Activated CD8-positive, alpha-beta memory T cell treated with anti-CD3 and anti-CD28 coated beads for 1 hour (primary cell): ENCODE data around the gene KCTD19.

ENCODE experiments used
- DNase-seq, 2 donors: peaks; one replicate each; pipeline ENCODE4 v3.0.0-alpha.2; 2020; ENCODE audit warnings: low read depth in 1 of 2; ENCODE audit errors: extremely low read depth in 1 of 2

The KCTD19 gene

DNA sequence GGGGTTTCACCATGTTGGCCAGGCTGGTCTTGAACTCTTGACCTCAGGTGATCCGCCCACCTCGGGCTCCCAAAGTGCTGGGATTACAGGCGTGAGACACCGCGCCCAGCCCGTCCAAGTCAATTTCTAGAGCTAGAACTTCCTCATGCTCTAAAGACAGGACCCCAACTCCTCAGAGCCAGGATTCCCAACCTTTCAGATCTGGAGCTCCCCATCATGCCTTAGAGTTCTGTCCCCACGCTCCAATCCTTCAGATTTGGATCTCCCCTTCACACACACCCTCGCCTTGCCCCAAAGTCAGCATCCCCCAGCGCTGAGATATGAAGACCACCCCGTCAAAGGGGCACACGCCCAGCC, 448 bp downstream of the KCTD19 start:
- DNase-seq: no peak

DNA sequence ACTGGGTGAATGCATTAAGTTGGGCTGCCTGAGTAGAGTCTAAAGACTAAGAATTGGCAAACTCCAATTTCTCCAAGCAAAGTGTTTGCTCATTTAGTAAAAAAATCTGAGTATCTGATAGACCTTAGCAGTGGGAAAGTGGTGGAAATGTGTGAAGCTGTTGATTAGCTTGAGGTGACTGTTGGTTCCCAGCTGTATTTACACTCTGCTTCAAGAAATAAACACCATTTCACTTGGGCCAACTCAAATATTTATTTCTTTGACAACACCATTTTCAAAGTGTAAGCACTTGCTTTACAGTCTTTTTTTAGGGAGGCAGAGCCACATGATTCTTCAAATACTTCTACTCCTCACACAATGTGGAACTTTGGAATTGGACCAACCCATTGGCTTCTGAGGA, 8.7 kb downstream of the KCTD19 start:
- DNase-seq: no peak

DNA sequence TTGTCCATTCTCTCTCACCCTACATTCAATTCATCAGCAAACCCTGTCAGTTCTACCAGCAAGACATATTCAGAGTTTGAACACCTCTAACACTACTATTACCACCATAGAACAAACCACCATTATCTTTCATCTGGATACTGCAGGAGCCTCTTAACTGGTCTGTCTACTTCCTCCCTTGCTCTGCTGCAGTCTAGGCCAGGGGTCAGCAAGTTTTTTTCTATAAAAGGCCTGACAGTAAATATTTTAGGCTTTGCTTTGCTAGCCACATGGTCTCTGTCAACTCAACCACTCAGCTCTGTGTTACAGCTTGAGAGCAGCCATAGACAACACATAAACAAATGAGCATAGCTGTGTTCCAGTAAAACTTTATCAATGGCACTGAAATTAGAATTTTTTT, 13.8 kb downstream of the KCTD19 start:
- no peak for DNase-seq

GRCh38 chr16:67311607-67312488, 14.7 kb downstream of the KCTD19 start:
- DNase-seq: no peak

DNA sequence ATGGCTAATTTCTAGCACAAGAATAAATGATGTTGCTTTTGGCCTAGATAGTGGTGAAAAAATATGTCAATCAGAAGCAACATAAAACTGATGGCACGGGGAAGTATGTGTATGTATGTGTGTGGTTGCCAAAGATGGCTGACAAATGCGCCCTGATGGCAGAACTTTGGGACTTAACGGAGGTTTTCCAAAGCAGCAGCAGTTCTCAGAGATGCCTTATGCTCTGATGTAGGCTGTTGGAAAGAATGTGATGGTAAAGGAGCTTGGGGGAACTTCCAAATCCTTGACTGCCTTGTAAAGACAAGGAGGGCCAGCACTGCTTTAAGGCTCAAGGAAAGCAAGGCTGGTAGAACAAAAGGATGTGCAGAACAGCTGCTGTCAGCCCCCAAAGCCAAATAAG, 16.0 kb downstream of the KCTD19 start:
- DNase-seq: no peak

DNA sequence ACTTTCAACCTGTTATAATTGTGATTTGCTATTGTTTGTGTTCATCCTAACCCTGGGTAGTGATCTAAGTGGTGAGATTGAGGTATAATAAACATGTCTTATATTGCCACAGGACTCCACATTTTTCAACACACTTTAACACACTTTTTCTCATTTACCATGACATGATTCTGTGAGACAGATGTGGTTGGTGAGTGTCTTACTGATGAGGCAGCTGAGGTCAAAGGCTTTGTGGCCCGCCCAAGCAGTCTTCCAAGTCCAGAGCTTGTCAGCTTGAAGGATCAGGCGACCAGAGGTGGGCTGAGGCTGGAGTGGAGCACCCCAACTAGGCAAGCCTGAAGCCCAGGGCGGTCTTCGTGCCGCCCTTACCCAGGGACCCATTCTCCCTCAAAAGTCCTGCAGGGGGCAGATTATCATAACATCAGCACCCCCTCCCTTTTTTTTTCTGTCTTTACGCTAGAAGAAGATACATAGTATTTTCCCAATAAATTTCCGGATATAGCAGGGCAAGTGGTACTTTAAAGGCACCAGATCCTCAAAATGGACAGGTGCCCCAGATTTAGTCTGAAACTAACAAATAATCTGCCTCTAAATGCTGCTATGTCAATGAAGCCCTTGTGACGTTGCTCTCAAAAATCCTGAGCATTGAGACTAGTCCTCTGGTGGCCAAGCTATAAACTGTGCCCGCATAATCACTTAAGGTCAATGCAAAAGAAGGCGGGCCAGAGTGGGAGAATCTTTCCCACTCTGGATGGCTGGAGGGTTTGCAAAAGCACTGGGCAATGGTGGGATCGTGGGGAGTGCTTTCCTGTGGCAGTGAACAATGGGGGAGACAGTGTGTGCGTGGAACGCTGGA, 21.1 kb downstream of the KCTD19 start:
- no peak for DNase-seq

DNA sequence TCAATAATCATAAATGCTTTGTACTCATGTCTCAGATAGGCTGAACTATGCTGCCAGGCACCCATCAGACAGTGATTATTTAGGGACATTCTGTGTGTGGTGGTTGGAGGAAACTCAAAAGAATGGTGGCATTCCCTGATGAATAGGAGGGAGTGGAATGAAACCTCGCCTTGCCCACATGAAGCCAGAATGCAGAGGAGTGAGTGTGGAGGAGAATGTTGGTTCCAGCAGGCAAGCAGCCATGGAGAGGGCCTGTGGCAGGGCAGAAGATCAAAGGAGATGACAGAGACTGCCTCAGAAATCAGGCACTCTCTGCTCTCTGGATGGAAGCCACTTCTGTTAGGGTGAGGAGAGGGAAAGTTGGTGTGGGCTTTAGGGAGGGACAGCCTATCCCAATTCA, 22.5 kb downstream of the KCTD19 start:
- no peak for DNase-seq

DNA sequence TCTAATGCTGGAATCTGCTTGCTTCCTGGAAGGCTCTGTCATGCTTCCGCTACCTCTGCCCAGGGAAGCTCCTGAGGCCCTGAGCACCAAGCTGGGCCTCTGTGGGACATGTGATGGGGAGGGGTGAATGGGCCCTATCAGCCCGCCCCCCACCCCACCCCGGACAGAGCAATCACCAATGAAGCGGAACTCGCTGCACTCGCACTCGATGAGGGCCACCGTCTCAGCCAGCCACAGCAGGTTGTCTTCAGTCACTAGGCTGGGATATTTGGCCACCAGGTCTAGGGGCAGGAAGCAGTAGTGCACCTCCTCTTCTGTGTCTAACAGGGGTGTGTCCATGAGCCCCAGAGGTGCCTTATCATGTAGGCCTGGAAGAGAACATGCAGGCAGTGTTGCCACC, 23.6 kb downstream of the KCTD19 start:
- no peak for DNase-seq

DNA sequence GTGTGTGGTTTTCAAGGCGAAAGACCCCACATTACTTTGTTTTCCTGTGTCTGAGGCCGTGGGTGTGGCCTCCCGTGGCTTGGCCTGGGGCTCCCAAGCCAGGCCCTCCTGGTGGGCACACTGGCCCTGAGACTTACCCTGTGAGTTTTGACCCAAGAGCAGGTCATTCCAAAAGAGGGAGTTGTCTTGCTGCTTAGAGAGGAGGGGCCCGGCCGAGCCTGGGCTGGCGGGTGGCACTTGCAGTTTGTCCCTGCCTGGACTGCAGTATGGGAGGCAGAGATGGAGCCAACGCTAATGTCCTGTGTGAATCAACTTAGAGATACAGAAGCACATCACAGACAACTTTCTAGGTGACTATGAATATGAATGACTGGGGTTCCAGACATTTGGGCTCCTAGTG, 24.5 kb downstream of the KCTD19 start:
- DNase-seq: no peak

DNA sequence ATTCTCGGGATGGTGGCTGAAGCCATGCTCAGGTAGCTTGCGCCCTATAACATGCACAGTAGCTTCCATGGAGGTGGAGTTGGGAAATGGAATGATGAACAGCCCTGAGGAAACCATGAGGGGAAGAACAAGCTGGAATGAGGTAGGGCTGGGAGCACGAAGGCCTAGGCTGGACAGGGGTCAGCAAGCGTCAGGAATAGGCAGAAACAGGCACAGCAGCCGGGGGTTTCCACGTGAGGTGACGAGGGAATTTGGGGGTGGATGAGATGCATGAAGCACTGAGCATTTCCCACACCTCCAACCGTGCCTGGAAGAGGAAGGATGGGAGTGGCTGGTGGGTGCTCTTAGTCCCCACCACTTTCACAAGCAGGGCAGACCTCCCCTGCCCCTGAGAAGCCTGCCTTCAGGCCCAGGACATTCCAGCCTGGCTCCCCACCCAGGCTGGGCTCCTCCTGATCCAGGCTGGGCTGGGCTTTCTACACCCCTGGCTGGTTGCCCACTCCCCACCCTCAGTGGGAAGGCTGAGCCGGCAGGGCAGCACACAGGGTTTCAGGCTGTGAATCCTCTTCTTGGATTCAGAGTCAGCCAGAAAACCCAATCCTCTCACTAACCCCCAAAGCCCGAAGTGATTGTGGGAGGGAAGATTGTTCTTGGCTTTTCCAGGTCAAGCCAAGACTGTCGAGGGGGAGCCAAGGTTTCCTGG, 25.3 kb downstream of the KCTD19 start:
- no peak for DNase-seq

DNA sequence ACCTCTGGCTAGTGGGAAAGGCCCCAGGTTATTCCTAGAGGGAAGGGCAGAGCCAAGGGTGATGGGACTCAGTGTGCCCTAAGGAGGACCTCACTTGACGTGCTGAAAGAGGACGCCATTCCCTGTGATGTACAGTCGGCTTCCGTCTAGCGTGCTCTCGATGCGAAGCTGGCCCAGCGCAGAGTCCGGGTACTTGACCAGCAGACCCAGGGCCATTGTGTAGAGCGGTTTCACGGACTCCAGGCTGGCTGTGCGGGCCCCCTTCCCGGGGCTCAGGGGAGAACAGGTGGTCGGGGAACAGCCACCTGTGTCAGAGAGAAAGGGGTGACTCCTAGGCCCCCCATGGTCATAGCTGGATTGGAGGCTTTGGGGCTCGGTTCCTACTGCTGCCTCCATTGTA, 27.3 kb downstream of the KCTD19 start:
- DNase-seq: no peak

- DNase-seq: no peak
Observed at GRCh38 chr16:67298277-67298676, 28.3 kb downstream of the KCTD19 start.

DNA sequence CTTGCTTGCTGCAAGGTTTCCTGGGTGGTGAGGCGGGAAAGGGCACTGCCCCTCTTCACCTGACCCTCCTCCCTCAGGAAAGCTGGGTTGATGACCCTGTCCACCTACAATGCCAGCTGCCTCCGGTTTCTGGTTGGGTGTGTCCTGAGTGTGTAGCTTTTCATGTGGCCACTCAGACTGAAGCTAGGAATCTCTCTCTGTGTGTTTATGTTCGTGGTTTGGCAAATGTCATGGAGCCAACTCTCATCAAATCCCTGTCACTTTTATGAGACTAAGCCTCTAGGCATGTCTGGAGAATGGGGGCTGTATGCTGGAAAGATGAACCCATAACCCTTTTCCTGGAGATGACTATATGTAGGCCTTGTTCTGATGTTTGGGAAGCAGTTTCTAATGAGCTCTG, 30.1 kb downstream of the KCTD19 start:
- no peak for DNase-seq

DNA sequence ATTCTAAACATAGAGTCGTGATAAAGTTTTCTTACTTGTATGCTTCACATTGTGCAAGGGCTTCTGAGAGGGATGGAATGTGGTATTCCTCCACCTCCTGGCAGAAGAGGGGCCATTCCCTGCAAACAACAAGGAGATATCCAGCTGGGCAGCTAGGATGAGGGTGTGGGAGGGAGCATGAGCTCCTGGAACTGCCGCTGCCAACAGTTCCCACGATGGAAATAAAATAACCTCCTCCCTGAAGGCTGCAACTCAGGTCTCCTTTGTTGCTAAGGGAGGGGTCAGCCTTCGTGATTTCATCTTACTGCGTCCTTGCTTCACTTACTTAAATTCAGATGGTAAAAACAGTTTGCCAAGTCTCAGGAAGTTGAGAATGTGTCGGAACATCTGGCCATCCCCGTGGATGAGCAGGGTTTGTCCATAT, 31.6 kb downstream of the KCTD19 start:
- no peak for DNase-seq

DNA sequence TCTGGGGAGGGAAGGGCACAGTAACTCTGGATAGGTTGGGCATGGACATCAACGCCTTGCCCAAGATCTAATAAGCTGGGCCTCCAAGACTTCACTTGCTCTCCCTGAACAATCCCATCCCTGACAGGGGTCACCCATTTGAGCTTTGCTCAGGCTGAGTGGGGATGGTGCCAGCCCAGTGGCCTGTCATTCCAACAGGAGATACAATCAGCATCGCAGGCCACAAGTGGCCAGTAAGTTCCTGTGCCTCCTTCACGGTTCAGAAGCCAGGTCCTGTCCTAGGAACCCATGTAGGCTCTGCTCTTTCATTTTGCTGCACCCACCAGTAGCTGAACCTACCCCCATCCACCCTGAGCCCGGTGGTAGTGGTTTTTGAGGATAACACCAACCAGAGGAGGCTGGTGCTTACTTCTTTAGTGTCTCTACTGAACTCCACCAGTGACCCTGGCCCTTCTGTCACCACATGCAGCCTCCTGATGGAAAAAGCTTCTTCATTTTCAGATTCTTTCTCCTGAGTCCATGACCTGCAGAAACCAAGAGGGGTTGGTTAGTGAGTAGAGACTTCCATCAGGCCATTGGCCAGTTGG, 32.3 kb downstream of the KCTD19 start:
- DNase-seq: no peak

GRCh38 chr16:67291461-67291860, 35.1 kb downstream of the KCTD19 start:
- no peak for DNase-seq

DNA sequence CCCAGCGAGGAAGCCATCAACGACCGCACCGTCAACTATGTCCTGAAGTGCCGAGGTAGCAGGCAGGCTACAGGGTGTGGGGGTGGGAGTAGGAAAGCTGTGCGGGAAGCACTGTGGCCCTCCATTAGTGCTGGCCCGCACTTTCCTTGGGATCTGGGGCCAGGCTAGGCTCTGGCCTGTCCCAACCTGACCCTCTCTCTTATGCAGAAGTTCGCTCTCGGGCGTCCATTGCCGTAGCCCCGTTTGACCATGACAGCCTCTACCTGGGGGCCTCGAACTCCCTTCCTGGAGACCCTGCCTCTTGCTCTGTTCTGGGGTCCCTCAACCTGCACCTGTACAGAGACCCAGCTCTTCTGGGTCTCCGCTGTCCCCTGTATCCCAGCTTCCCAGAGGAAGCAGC, 38.6 kb downstream of the KCTD19 start:
- no peak for DNase-seq

- DNase-seq: no peak
Observed at GRCh38 chr16:67286441-67287235, 39.9 kb downstream of the KCTD19 start.

DNA sequence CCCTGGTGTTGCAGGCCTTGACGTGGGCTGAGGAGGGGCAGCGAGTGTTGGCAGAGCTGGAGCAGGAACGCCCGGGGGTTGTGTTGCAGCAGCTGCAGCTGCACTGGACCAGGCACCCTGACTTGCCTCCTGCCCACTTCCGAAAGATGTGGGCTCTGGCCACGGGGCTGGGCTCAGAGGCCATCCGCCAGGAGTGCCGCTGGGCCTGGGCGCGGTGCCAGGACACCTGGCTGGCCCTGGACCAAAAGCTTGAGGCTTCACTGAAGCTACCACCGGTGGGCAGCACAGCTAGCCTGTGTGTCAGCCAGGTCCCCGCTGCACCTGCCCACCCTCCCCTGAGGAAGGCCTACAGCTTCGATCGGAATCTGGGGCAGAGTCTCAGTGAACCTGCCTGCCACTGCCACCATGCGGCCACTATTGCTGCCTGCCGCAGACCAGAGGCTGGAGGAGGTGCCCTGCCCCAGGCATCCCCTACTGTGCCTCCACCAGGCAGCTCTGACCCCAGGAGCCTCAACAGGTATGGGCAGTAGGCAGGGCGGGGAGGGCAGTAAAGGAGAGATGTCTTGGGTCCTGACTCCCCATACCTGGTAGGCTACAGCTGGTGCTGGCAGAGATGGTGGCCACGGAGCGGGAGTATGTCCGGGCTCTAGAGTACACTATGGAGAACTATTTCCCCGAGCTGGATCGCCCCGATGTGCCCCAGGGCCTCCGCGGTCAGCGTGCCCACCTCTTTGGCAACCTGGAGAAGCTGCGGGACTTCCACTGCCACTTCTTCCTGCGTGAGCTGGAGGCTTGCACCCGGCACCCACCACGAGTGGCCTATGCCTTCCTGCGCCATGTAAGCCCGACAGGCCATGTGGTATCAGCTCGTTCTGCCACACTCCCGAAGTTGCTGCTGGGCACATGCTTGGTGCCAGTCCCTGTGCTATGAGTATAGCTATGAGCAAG, 41.6 kb downstream of the KCTD19 start:
- no peak for DNase-seq
